Hepatocyte (in vitro differentiated cells): Measurements from ENCODE around the gene MLC1.

Experiments
- CTCF ChIP-seq: fragments of 200-600 bp; sonication (generic); IDR thresholded peaks from 2 replicates; pipeline ENCODE4 v1.5.1; 2016; ENCODE audit warnings: antibody characterized with exemption, mild to moderate bottlenecking; ENCODE audit not compliant: poor library complexity
- EZH2 ChIP-seq: fragments of 200-600 bp; sonication (generic); IDR thresholded peaks from 2 replicates; pipeline ENCODE4 v1.6.1; 2016; ENCODE audit warnings: antibody characterized with exemption, mild to moderate bottlenecking, borderline replicate concordance
- EZH2phosphoT487 ChIP-seq: fragments of 200-600 bp; sonication (generic); IDR thresholded peaks from one replicate; pipeline ENCODE4 v1.6.1; 2018; ENCODE audit warnings: antibody characterized with exemption, mild to moderate bottlenecking, low read depth, moderate library complexity; ENCODE audit not compliant: unreplicated experiment, severe bottlenecking

- TF ChIP-seq EZH2phosphoT487: no peak
- TF ChIP-seq CTCF: no peak
- no peak for TF ChIP-seq EZH2
These were observed 608 bp downstream of the MLC1 start for GRCh38 chr22:50084614-50085021.
